ENCODE data around the gene PARP16. TPM values are rescaled to one million over a fixed set of nuclear protein-coding genes. Genes with fewer than 3 reads are reported as not detected.
A peak's percentile ranks its signal among the peaks of the same experiment; 100 is the strongest.

Gene PARP16
- total and polyA plus RNA-seq, 2 donors (not counting 1 experiment from before 2014, with no cell fraction given) = 3.6 to 4.9 TPM

DNA sequence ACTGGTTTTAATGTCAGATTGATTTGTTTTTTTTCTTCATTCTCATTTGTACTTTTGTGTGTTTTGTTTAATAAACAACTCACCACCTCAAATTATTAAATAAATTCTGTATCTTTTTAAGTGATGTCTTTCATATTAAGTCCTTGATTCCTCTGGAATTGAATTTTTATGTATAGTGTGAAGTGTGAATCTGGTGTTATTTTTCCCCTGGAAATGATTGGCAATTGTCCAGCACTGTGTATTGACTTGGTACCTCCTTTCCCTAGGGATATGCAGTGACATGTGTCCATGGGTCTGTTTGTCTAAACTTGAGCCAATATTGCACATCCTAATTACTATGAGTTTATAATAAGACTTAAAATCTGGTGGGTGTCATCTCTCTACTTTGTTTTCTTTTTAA lies 19.9 kb upstream of the PARP16 start:
- H3K27ac ChIP-seq (ENCODE audit: insufficient read depth, low read length) = no peak overlapping the region
- H4K20me1 ChIP-seq (ENCODE audit: control insufficient read depth, extremely low read depth, insufficient read depth, low read length) = no peaks in the 10 kb centered on the region
- TF ChIP-seq, protein P1, sequence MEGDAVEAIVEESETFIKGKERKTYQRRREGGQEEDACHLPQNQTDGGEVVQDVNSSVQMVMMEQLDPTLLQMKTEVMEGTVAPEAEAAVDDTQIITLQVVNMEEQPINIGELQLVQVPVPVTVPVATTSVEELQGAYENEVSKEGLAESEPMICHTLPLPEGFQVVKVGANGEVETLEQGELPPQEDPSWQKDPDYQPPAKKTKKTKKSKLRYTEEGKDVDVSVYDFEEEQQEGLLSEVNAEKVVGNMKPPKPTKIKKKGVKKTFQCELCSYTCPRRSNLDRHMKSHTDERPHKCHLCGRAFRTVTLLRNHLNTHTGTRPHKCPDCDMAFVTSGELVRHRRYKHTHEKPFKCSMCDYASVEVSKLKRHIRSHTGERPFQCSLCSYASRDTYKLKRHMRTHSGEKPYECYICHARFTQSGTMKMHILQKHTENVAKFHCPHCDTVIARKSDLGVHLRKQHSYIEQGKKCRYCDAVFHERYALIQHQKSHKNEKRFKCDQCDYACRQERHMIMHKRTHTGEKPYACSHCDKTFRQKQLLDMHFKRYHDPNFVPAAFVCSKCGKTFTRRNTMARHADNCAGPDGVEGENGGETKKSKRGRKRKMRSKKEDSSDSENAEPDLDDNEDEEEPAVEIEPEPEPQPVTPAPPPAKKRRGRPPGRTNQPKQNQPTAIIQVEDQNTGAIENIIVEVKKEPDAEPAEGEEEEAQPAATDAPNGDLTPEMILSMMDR (conservative IDR thresholded peaks at IDR 0.05 in 1 of 2, IDR thresholded peaks at IDR 0.05 in 1 of 2; ENCODE audit: low read depth in 1 of 2, low read length in 2 of 2) = no peak
- TF ChIP-seq EZH2 (IDR thresholded peaks at IDR 0.05; ENCODE audit: low read length, missing control alignments) = no peak
- no peak overlapping the region for H3K4me3 ChIP-seq (replicated peaks in 1 of 4; ENCODE audit: control extremely low read depth in 1 of 4, insufficient read depth in 1 of 4, low read depth in 3 of 4, low read length in 4 of 4)
- no peak for DNase-seq (ENCODE audit: low read depth in 2 of 2)
- no peaks in the 10 kb centered on the region for H3K27me3 ChIP-seq (ENCODE audit: control insufficient read depth, insufficient read depth, low read length)
- no peak overlapping the region for H2AFZ ChIP-seq (ENCODE audit: low read length)
- no peak overlapping the region for H3K4me2 ChIP-seq (ENCODE audit: extremely low read depth, insufficient read depth, low read length)
- H3K9me3 ChIP-seq (ENCODE audit: control insufficient read depth, insufficient read depth, low read depth, low read length) = no peaks in the 10 kb centered on the region
- H3K79me2 ChIP-seq (ENCODE audit: control insufficient read depth, insufficient read depth, low read length) = no peaks in the 10 kb centered on the region
- no peaks in the 10 kb centered on the region for H3K4me1 ChIP-seq (ENCODE audit: control insufficient read depth, extremely low read depth, insufficient read depth, low read length)
- H3K9ac ChIP-seq (ENCODE audit: insufficient read depth, low read length) = no peak overlapping the region
- no peaks in the 10 kb centered on the region for H3K36me3 ChIP-seq (ENCODE audit: control insufficient read depth, insufficient read depth, low read length)

DNA sequence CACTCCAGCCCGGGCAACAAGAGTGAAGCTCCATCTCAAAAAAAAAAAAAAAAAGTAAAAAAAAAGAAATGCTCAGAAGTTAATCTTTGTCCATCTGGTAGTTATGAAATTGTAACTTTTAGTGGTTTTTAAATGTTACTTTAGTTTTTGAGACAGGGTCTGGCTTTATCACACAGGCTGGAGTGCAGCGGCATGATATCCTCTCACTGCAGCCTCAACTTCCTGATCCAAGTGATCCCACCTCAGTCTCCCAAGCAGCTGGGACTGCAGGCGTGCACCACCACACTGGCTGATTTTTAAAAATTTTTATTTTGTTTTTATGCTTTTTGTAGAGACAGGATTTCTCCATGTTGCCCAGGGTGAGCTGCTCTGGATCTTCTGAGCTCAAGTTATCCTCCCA lies 19.1 kb upstream of the PARP16 start:
- Histone ChIP-seq H3K27me3 (ENCODE audit: control insufficient read depth, insufficient read depth, low read length) (no peaks in the 10 kb centered on the region), H3K9me3 (ENCODE audit: control insufficient read depth, insufficient read depth, low read depth, low read length) (no peaks in the 10 kb centered on the region), H2AFZ (ENCODE audit: low read length) (no peak overlapping the region), H3K27ac (ENCODE audit: insufficient read depth, low read length) (no peak overlapping the region), H3K4me2 (ENCODE audit: extremely low read depth, insufficient read depth, low read length) (no peak overlapping the region), H3K9ac (ENCODE audit: insufficient read depth, low read length) (no peak overlapping the region), H3K79me2 (ENCODE audit: control insufficient read depth, insufficient read depth, low read length) (no peaks in the 10 kb centered on the region), H3K36me3 (ENCODE audit: control insufficient read depth, insufficient read depth, low read length) (no peaks in the 10 kb centered on the region), H3K4me1 (ENCODE audit: control insufficient read depth, extremely low read depth, insufficient read depth, low read length) (no peaks in the 10 kb centered on the region), H3K4me3 (replicated peaks in 1 of 4; ENCODE audit: control extremely low read depth in 1 of 4, insufficient read depth in 1 of 4, low read depth in 3 of 4, low read length in 4 of 4) (no peak overlapping the region), H4K20me1 (ENCODE audit: control insufficient read depth, extremely low read depth, insufficient read depth, low read length) (no peaks in the 10 kb centered on the region)
- TF ChIP-seq, protein P1 (conservative IDR thresholded peaks at IDR 0.05 in 1 of 2, IDR thresholded peaks at IDR 0.05 in 1 of 2; ENCODE audit: low read depth in 1 of 2, low read length in 2 of 2) = no peak
- no peak for TF ChIP-seq EZH2 (IDR thresholded peaks at IDR 0.05; ENCODE audit: low read length, missing control alignments)
- DNase-seq (ENCODE audit: low read depth in 2 of 2) = no peak

GRCh38 chr15:65305150-65305758 lies 18.6 kb upstream of the PARP16 start:
- no peak overlapping the region for H3K4me2 ChIP-seq (ENCODE audit: extremely low read depth, insufficient read depth, low read length)
- H3K27ac ChIP-seq (ENCODE audit: insufficient read depth, low read length) = no peak overlapping the region
- no peak for DNase-seq (ENCODE audit: low read depth in 2 of 2)

More at GRCh38 chr15:65305150-65305758, 18.6 kb upstream of the PARP16 start:
- H2AFZ ChIP-seq (ENCODE audit: low read length) = no peak overlapping the region
- H3K9ac ChIP-seq (ENCODE audit: insufficient read depth, low read length) = no peak overlapping the region
- no peaks in the 10 kb centered on the region for H3K27me3 ChIP-seq (ENCODE audit: control insufficient read depth, insufficient read depth, low read length)
- H4K20me1 ChIP-seq (ENCODE audit: control insufficient read depth, extremely low read depth, insufficient read depth, low read length) = no peaks in the 10 kb centered on the region
- H3K9me3 ChIP-seq (ENCODE audit: control insufficient read depth, insufficient read depth, low read depth, low read length) = no peaks in the 10 kb centered on the region
- TF ChIP-seq, protein P1 (conservative IDR thresholded peaks at IDR 0.05 in 1 of 2, IDR thresholded peaks at IDR 0.05 in 1 of 2; ENCODE audit: low read depth in 1 of 2, low read length in 2 of 2) = no peak
- TF ChIP-seq EZH2 (IDR thresholded peaks at IDR 0.05; ENCODE audit: low read length, missing control alignments) = no peak
- H3K36me3 ChIP-seq (ENCODE audit: control insufficient read depth, insufficient read depth, low read length) = no peaks in the 10 kb centered on the region
- H3K4me1 ChIP-seq (ENCODE audit: control insufficient read depth, extremely low read depth, insufficient read depth, low read length) = no peaks in the 10 kb centered on the region
- no peaks in the 10 kb centered on the region for H3K79me2 ChIP-seq (ENCODE audit: control insufficient read depth, insufficient read depth, low read length)
- peak overlapping the region in 1 of 4 experiments; percentile 16 for H3K4me3 ChIP-seq (replicated peaks in 1 of 4; ENCODE audit: control extremely low read depth in 1 of 4, insufficient read depth in 1 of 4, low read depth in 3 of 4, low read length in 4 of 4)

All from fibroblast of lung (primary cell).